Activated CD4-positive, alpha-beta T cell treated with anti-CD3 and anti-CD28 coated beads, Interleukin-2, amount 10 ng/mL, durations not matched to agents 24 days and 14 days (primary cell): ENCODE results near the gene CDCA5. TPM values are rescaled to one million over a fixed set of nuclear protein-coding genes. Genes with fewer than 3 reads are reported as not detected.

Experiments
- DNase-seq: peaks from one replicate; pipeline ENCODE4 v3.0.0; 2022
- H3K27ac Mint-ChIP-seq: one replicate; pipeline ENCODE4 v1.8.0; 2022; ENCODE audit warnings: mild to moderate bottlenecking, mixed read lengths
- H3K27me3 Mint-ChIP-seq: one replicate; pipeline ENCODE4 v1.8.0; 2022; ENCODE audit warnings: mixed read lengths
- H3K36me3 Mint-ChIP-seq: one replicate; pipeline ENCODE4 v1.8.0; 2022; ENCODE audit warnings: low read depth, mild to moderate bottlenecking, mixed read lengths
- H3K4me1 Mint-ChIP-seq: one replicate; pipeline ENCODE4 v1.8.0; 2021; ENCODE audit warnings: mixed read lengths
- H3K4me3 Mint-ChIP-seq: one replicate; pipeline ENCODE4 v1.8.0; 2022; ENCODE audit warnings: mild to moderate bottlenecking, moderate library complexity, mixed read lengths
- H3K9me3 Mint-ChIP-seq: one replicate; pipeline ENCODE4 v1.8.0; 2021; ENCODE audit warnings: mixed read lengths
- intact Hi-C: fragments of 100-400 bp; cut with micrococcal nuclease; formaldehyde crosslinking; loops from one replicate; pipeline ENCODE4 v1.15.1; 2023
- total RNA-seq: library from RNA; stranded (reverse); gene quantifications from 2 replicates; pipeline ENCODE4 v1.2.3, GENCODE V29; 2022

Gene CDCA5
- total RNA-seq, 1 donor from 2014 or later = 95.1 TPM

- intact Hi-C loops = no loop called here
- Mint-ChIP-seq H3K27ac (no peak overlapping the region), H3K27me3 (no peaks in the 10 kb centered on the region), H3K4me1 (peaks cover 11% of the 10 kb centered on the region), H3K9me3 (no peaks in the 10 kb centered on the region), H3K36me3 (no peaks in the 10 kb centered on the region), H3K4me3 (no peak overlapping the region)
- no peak for DNase-seq
These were observed 19.0 kb downstream of the CDCA5 start for GRCh38 chr11:65064847-65065240.

- Mint-ChIP-seq H3K4me3 (no peak overlapping the region), H3K9me3 (no peaks in the 10 kb centered on the region), H3K36me3 (no peaks in the 10 kb centered on the region), H3K27ac (no peak overlapping the region), H3K27me3 (no peaks in the 10 kb centered on the region), H3K4me1 (peaks cover 11% of the 10 kb centered on the region)
- intact Hi-C loops = no loop called here
- DNase-seq = no peak
These were observed 20.3 kb downstream of the CDCA5 start for GRCh38 chr11:65063532-65063931.

DNA sequence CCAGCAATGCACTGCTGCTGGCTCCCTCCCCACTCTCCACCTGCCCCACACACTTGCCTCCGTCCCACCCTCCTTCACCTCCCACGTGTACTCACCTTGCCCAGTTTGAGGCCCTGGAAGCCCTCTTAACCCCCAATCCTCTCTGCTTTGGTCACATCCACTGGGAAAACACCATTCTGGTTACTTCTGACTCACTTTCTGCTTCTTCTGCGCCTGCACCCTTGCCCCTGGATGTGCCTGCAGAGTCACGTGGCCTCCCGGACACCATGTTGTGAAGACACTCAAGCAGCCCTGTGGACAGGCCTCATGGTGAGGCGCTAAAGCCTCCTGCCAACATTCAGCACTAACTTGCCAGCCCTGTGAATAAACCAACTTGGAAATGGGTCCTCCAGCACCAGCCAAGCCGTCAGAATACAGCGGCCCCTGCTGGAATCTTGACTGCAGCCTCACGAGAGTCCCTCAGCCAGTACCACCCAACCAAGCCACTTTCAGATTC, 22.9 kb downstream of the CDCA5 start:
- H3K4me1 Mint-ChIP-seq = peaks cover 11% of the 10 kb centered on the region
- H3K4me3 Mint-ChIP-seq = no peak overlapping the region
- intact Hi-C loops = no loop called here
- no peak for DNase-seq
- H3K36me3 Mint-ChIP-seq = no peaks in the 10 kb centered on the region
- H3K9me3 Mint-ChIP-seq = no peaks in the 10 kb centered on the region
- H3K27ac Mint-ChIP-seq = no peak overlapping the region
- no peaks in the 10 kb centered on the region for H3K27me3 Mint-ChIP-seq

GRCh38 chr11:65059959-65060824, 23.6 kb downstream of the CDCA5 start:
- DNase-seq = no peak
- Mint-ChIP-seq H3K27ac (no peak overlapping the region), H3K9me3 (no peaks in the 10 kb centered on the region), H3K4me1 (peaks cover 11% of the 10 kb centered on the region), H3K4me3 (no peak overlapping the region), H3K36me3 (no peaks in the 10 kb centered on the region), H3K27me3 (no peaks in the 10 kb centered on the region)
- intact Hi-C loops = no loop called here

- Mint-ChIP-seq H3K36me3 (no peaks in the 10 kb centered on the region), H3K27me3 (no peaks in the 10 kb centered on the region), H3K4me3 (no peak overlapping the region), H3K9me3 (no peaks in the 10 kb centered on the region), H3K4me1 (peaks cover 13% of the 10 kb centered on the region), H3K27ac (peak overlapping the region; percentile 29)
- no peak for DNase-seq
- intact Hi-C loops = no loop called here
These were observed 24.3 kb downstream of the CDCA5 start for GRCh38 chr11:65059523-65059922.

DNA sequence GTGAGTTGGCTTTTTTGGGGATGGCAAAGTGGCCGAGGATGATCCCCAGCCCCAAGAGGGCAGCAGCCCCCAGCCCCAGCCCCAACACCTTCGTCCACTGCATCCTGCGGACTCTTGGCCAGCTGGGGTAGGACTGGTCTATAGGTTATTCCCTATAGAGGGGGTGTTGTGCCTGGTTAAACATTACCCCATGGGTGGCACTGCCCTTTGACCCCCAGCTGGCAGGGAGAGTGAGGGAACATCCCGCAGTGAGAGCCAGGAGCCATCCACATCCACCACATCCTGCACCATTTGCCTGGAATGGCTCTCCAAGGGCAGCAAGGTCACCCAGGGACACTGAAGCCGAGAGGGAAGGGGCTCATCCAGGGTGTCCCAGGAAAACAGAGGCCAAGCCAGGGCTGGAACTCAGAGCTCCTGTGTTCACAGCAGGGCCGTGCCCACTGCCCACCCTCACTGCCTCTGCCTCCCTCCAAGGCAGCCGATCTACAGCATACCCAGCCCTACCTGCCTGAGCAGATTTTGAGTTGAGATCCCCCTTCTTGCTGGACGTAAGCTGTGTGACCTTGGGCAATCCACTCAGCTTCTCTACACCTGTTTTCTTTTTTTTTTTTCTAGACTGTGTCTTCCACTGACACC, 25.3 kb downstream of the CDCA5 start, which contains the start of gene NAALADL1:
TSS of gene NAALADL1 (minus strand) at position 135 of the 636 bp plus-strand sequence. CDS start at position 103, 32 bp downstream.
- no peak for DNase-seq
- no peak within 1 kb of the TSS for H3K4me3 Mint-ChIP-seq
- no peaks in the 10 kb centered on the region for H3K36me3 Mint-ChIP-seq
- intact Hi-C loops = no loop called here
- H3K27ac Mint-ChIP-seq = no peak within 1 kb of the TSS
- H3K4me1 Mint-ChIP-seq = peaks cover 21% of the 10 kb centered on the region
- no peaks in the 10 kb centered on the region for H3K9me3 Mint-ChIP-seq
- peaks cover 7% of the 10 kb centered on the region for H3K27me3 Mint-ChIP-seq

- Mint-ChIP-seq H3K4me1 (peaks cover 21% of the 10 kb centered on the region), H3K9me3 (no peaks in the 10 kb centered on the region), H3K4me3 (no peak overlapping the region), H3K27me3 (peaks cover 7% of the 10 kb centered on the region), H3K36me3 (no peaks in the 10 kb centered on the region), H3K27ac (no peak overlapping the region)
- no peak for DNase-seq
- intact Hi-C loops = no loop called here
These were observed 25.8 kb downstream of the CDCA5 start for GRCh38 chr11:65058012-65058411.

DNA sequence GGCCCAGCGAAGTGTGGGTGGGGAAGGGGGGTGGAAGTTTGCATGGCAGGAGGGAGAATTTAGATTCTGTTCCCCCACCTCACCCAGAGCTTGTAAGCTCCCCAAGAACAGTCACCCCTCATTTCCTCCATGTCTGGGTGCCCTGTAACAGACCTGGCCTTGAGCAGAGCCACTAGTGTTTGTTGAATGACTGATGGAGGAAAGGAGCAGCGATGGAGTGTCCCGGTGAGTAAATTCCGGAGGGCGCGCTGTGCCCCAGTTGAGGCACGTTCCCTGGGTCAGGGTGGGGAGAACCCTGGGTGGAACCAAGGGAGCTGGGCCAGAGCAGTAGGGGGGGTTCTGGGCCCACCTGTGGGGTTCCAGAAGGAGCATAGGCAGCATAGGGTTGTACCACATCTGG, 26.3 kb downstream of the CDCA5 start:
- Mint-ChIP-seq H3K36me3 (no peaks in the 10 kb centered on the region), H3K4me1 (peaks cover 21% of the 10 kb centered on the region), H3K27ac (no peak overlapping the region), H3K27me3 (peaks cover 7% of the 10 kb centered on the region), H3K4me3 (no peak overlapping the region), H3K9me3 (no peaks in the 10 kb centered on the region)
- intact Hi-C loops = no loop called here
- DNase-seq = no peak

DNA sequence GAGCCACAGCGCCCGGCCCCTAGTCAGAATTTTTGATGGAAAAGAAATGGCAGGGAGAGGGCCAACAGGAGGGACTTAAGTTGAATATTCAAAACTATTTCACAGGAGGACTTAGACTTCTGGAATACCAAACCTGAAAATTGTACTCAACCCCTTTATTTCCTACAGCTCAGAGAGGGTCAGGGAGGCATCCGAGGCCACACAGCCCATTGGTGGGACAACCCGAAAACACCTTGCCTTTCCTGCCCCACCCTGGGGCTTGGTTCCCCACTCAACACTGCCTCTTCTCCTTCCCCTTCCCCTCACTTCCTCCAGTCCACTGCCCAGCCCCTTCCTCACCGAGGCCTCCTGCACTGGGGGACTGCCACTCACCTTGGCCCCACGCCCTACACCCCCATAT, 26.8 kb downstream of the CDCA5 start:
- peaks cover 7% of the 10 kb centered on the region for H3K27me3 Mint-ChIP-seq

GRCh38 chr11:65055538-65055937, 28.3 kb downstream of the CDCA5 start:
- no peak for DNase-seq
- Mint-ChIP-seq H3K27ac (no peak overlapping the region), H3K27me3 (peaks cover 7% of the 10 kb centered on the region), H3K9me3 (no peaks in the 10 kb centered on the region), H3K4me1 (peaks cover 16% of the 10 kb centered on the region), H3K4me3 (no peak overlapping the region), H3K36me3 (no peaks in the 10 kb centered on the region)
- intact Hi-C loops = no loop called here

More for the DNA sequence above, 26.8 kb downstream of the CDCA5 start:
- intact Hi-C loops = no loop called here
- Mint-ChIP-seq H3K9me3 (no peaks in the 10 kb centered on the region), H3K4me3 (no peak overlapping the region), H3K27ac (no peak overlapping the region), H3K4me1 (peaks cover 21% of the 10 kb centered on the region), H3K36me3 (no peaks in the 10 kb centered on the region)
- no peak for DNase-seq

DNA sequence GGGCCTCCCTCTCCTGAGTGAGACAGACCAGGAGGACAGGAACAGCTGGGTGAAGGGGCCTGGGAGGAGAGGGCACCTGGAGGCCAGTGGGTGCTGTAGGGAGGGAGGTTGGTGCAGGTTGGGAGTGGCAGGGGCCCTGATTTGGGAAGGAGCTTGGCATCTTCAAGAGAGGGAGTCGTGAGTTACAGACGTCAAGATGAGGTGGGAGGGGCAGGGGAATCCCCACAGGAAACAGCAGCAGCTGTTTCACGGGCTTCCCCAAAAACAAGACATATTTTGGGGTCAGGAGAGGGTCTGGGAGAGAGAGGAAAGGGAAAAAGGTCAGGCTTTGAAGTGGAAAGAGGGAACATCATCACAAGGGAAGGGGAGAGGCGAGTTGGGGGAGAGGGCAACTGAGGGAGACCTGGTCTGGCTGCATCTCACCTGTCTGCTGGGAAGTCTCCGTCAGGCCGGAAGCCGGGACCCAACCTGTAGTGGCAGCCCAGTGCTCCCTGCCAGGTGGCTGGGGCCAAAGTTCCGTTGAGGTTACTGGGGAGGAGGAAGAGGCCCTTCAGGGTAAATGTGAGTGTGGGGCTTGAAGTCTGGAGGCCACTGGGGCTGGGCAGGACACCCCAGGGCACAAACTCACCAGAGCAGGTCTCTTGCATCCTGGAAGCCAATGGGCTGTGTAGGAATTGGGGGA, 29.9 kb downstream of the CDCA5 start:
- peaks cover 7% of the 10 kb centered on the region for H3K27me3 Mint-ChIP-seq
- H3K27ac Mint-ChIP-seq = peak overlapping the region; percentile 90
- H3K36me3 Mint-ChIP-seq = no peaks in the 10 kb centered on the region
- peaks cover 10% of the 10 kb centered on the region for H3K4me1 Mint-ChIP-seq
- H3K4me3 Mint-ChIP-seq = peak overlapping the region; percentile 75
- DNase-seq = peak; percentile 73
- intact Hi-C loops = no loop called here
- no peaks in the 10 kb centered on the region for H3K9me3 Mint-ChIP-seq

GRCh38 chr11:65051398-65051858, 32.4 kb downstream of the CDCA5 start:
- Mint-ChIP-seq H3K27ac (no peak overlapping the region), H3K27me3 (peaks cover 7% of the 10 kb centered on the region), H3K4me3 (no peak overlapping the region), H3K4me1 (peaks cover 20% of the 10 kb centered on the region), H3K9me3 (no peaks in the 10 kb centered on the region), H3K36me3 (peaks cover 3% of the 10 kb centered on the region)
- intact Hi-C loops = no loop called here
- no peak for DNase-seq

DNA sequence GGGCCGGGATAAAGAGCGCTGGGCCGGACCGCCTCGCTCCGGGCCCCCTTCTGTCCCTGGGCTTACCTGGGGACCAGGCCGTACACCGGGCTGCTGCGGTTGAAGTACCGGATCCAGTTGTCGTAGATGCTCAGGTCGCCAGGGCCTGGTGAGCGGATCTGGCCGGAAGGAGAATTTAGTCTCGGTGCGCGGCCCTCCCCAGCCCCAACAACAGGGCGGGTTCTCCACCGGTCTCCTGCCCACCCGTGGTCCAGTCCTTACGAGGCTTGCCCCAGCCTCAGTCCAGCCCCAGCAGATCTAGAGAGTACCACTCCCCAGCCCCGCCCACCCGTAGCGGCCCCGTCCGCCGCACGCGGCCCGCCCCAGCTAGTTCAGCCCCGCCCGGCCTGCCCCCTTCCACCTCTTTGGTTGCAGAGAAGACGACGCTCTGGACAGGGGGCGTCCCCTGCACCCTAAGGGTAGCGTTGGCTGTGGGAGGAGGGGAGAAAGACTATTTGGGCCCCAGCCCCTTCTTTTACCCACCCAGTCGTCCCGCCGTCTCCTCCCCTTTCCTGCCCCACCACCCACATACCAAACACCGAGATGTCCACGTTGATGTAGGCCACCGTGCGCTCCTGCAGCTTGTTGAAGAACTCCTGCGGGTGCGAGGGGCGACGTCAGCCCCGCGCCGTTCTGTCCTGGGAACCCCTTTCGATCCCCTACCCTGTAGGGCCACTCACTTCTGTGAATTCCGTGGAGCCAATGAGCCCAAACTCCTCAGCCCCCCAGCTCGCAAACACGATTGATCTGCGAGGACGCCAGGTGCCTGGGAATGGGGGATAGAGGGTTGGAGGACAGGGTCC, 36.0 kb downstream of the CDCA5 start:
- Mint-ChIP-seq H3K27ac (peak overlapping the region; percentile 79), H3K9me3 (no peaks in the 10 kb centered on the region), H3K4me3 (peak overlapping the region; percentile 82), H3K36me3 (peaks cover 9% of the 10 kb centered on the region), H3K4me1 (peaks cover 17% of the 10 kb centered on the region), H3K27me3 (no peaks in the 10 kb centered on the region)
- peak; percentile 75 for DNase-seq
- intact Hi-C loops = no loop called here
